NCI-H187 (cell line): ENCODE measurements around the gene BIN1.

Experiments used
- DNase-seq, 2 experiments: peaks; one replicate each; lab custom pipeline; 2025; lab: John Stamatoyannopoulos, UW

The BIN1 gene

GRCh38 chr2:127090281-127091120, 16.5 kb downstream of the BIN1 start:
- no peak for DNase-seq

GRCh38 chr2:127089478-127090235, 17.3 kb downstream of the BIN1 start:
- DNase-seq: no peak

- DNase-seq: no peak
These were observed 18.2 kb downstream of the BIN1 start for GRCh38 chr2:127088706-127089105.

- DNase-seq: no peak
These were observed 19.0 kb downstream of the BIN1 start for GRCh38 chr2:127087791-127088495.

- DNase-seq: no peak
These were observed 19.8 kb downstream of the BIN1 start for GRCh38 chr2:127086990-127087790.

GRCh38 chr2:127085317-127085681, 21.7 kb downstream of the BIN1 start:
- no peak for DNase-seq

GRCh38 chr2:127084611-127085316, 22.2 kb downstream of the BIN1 start:
- no peak for DNase-seq

- no peak for DNase-seq
These were observed 23.0 kb downstream of the BIN1 start for GRCh38 chr2:127083819-127084503.

- no peak for DNase-seq
These were observed 24.0 kb downstream of the BIN1 start for GRCh38 chr2:127082974-127083373.

- DNase-seq: no peak
These were observed 24.9 kb downstream of the BIN1 start for GRCh38 chr2:127081826-127082633.

- no peak for DNase-seq
These were observed 25.8 kb downstream of the BIN1 start for GRCh38 chr2:127080938-127081755.

- DNase-seq: no peak
These were observed 26.6 kb downstream of the BIN1 start for GRCh38 chr2:127080226-127080937.

- DNase-seq: no peak
These were observed 27.5 kb downstream of the BIN1 start for GRCh38 chr2:127079358-127079920.

- DNase-seq: no peak
These were observed 28.2 kb downstream of the BIN1 start for GRCh38 chr2:127078666-127079270.

GRCh38 chr2:127078028-127078427, 28.9 kb downstream of the BIN1 start:
- DNase-seq: no peak

GRCh38 chr2:127076924-127077323, 30.0 kb downstream of the BIN1 start:
- DNase-seq: no peak

GRCh38 chr2:127076290-127076689, 30.7 kb downstream of the BIN1 start:
- DNase-seq: no peak
